ENCODE measurements around the gene NTF3.

The NTF3 gene

DNA sequence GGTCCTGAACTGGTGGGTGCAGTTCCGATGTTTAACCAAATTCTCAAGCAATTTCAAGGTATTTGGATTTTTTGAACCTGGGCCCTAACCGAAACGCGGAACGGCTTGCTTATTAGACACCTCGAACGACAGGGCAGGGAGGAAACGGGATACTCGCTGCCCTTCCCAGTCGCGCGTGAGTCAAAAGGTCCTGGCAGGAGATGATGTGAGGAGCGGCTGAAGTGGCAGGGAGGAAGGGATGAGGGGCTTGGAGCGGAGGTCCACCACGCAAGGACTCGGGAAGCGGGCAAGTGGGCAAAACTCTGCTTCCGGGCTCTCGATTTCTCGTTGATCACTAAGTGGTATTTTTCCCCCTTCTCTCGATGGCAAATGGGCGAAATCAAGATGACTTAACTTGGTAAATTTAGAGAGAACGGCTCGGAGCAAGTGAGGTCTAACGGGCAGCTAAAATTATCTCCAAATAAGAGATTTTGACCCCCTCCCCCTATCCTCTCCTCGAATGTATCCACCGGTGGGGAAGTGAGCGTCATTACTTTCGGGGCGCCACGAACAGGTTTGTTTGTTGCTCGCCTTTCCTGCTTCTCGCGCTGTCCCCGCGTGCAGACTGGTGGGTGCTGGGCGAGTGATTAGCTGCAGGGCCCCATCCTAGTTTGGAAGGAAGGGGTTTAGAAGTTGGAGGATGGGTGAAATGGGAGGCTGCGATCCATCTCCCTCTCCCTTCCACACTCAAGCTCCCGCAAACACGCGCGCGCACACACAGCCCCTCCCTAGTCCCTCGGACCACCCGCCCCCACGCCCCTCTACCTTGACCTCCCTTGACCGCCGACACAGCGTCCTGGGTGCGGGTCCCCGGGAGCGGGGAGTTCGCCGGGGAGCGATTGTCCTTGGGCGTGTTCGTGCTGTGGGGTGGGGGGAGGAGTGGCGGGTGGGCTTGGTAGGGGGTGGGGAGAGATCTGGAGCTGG lies 986 bp upstream of the NTF3 start:
- in situ Hi-C loops (cut with HindIII; ENCODE audit: low sequenced_read_pairs) = no loop called here

DNA sequence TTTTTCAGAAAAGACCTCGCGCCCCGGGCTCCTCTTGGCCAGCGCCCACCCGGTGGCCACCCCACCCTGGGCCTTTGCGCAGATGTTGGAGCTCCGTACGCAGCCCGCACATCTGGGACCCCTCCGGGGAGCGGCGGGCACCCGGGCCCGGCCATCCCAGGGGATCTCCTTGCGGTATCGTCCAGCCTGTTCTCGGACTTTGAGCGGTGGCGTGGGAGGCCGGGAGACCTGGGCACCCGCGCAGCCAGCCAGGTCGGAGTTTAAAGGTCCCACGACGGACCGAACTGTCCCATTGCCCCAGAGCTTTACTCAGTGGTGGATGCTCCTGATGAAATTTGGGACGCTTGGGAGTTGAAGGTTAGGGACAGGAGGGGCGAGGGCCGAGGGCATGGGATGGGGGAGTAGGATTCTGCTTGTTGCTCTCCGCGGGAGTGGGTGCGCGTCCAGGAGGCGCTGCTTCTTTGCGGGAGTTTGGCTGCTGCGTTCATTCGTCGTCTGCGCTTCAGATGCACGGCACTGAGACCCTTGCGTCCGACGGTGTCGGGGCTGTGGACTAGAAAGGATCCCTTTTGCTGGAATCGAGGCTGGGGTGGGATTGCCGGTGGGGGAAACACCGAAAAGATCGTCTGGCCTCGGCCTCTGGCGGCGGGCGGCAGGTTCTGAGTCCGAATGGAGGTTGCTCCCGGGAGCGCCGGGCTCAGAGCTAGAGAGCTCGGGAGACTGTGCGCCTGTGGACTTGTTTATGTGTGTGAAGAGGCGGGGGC lies 1.4 kb downstream of the NTF3 start:
- in situ Hi-C loops (cut with HindIII; ENCODE audit: low sequenced_read_pairs) = no loop called here

DNA sequence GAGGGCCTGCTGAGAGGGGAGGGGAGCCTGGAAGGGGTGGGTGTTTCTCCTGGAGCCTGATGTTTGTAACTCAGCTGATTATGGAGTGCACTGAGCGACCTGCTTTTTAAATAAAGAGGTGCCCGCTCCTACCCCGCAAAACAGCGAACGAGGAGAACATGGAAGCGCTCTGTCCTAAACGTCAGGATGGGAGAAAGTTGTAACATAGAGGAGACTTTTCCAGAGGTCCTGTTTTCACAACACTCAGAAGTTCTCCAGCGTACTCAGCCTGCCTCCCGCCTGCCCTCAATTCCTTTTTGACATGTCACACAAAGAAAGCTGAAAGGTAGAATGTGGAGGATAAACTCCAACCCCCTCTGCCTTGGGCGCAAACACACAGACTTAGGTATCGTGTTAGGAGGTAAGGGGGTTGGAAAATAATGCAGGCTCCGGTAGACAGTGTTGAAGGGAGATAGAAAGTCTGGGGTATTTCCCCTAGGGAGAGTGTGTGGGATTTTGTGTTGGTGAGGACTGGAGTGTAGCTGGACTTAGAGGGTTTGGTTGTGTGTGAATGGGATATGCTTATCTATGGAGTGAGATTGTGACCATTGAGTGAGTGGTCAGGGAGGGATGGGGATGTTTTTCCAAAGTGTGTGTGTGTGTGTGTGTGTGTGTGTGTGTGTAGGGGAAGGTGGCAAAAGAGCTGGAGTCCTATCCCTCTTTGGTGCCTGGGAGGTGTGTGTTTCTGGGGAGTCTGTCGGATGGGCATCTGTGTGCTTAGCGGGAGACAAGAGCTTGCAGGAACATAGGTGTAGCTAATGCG lies 2.1 kb downstream of the NTF3 start:
- in situ Hi-C loops (cut with HindIII; ENCODE audit: low sequenced_read_pairs) = no loop called here

DNA sequence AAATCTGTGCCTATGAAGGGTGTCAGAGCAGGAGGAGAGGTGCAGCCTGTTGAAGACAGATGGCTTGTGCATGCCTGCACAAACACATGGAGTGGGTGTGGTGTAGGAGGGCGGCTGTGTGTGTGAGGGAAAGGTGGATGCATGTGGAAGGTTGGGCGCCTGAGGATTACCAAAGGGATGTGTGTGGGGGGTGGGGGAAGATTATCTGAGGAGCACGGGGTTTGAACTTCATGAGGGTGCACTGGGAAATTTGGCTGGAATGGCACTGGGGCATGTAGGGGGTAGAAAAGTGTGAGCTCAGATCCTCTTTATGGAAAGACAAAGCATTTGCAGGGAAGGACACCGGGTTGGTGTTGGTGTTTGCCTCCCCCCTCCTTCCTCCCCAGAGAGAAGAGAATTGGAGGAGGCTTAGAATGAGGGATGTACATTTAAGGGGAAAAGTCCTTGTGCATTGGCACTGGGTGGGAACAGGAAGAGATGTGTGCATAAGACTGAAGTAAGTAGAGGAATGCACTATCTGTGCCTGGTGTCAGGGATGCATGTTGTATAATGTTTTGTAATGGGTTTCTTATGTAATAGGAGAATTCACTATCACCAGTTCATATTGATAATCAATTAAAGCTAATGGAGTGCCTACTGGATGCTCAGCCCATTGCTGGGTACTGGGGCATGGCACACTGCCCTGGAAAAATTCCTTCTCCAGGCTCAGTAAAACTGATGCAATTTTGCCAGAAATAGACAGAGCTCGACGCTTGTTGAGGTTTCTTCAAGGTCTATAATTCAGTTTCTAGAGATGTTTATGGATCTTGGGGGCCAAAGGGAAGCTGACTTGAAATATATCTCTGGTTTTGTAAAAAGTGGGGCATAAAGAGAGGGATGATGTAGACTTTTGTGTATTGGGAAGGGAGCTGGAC lies 3.0 kb downstream of the NTF3 start:
- in situ Hi-C loops (cut with HindIII; ENCODE audit: low sequenced_read_pairs) = no loop called here

DNA sequence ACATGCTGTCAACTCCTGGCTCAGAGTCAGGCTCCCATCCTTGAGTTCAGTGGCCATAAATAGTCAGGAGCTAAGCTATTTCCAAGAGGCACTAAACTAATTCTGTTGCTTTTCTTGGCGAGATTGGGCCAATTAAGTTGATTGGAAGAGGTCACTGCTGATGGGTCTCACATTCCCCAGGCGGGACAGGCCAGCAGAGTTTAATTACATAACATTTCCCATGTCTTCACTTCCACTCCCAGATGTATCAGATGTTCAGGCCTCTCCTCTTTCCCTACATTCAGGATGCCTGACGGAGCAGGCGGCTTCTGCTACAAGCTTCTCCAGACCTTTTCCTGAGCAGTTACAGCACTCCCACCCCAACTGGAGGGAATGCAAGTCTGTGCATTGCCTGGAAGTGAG lies 5.3 kb downstream of the NTF3 start:
- in situ Hi-C loops (cut with HindIII; ENCODE audit: low sequenced_read_pairs) = no loop called here

DNA sequence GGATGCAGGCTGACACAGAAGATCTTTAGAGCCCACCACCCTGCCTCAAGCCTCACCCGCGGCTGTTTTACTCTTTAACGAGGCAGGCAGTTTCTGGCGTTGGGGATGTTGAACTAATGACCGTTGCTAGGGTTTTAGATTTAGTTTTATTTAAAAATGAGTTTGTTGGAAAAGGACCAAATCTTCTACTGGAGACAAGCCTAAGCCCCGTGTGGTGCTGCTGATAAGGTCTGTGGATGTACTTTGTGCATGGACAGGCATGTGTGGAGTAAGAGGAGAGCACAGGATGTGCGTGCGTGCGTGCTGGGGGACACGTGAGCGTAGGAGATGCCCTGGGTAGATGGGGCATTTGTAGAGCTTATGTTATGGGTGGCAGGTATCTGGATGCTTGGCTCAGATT lies 5.7 kb downstream of the NTF3 start:
- in situ Hi-C loops (cut with HindIII; ENCODE audit: low sequenced_read_pairs) = no loop called here

DNA sequence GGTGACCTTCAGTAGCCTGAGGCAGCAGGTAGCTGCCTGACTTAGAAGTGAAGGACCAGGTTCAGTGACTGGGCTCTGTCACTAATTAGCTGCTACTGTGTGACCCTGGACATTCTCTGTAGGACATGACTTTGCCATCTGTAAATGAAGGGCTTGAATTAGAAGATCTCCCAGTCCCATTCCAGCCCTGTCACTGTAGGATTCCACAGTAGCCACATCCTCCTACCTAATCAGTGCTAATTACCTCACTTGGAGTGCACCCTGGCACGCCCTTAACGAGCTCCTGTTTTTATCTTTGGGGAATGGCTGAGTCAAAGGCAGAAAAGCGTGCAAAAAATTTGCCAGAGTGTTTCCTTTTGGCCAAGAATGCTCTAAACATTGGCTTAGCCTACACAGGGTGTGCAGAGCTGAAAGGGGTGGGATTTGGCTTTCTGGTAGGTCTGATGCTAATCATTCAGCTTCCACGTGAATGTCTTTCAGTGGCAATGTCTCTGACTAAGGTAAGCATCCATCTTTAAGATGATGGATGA lies 6.8 kb downstream of the NTF3 start:
- in situ Hi-C loops (cut with HindIII; ENCODE audit: low sequenced_read_pairs) = no loop called here

DNA sequence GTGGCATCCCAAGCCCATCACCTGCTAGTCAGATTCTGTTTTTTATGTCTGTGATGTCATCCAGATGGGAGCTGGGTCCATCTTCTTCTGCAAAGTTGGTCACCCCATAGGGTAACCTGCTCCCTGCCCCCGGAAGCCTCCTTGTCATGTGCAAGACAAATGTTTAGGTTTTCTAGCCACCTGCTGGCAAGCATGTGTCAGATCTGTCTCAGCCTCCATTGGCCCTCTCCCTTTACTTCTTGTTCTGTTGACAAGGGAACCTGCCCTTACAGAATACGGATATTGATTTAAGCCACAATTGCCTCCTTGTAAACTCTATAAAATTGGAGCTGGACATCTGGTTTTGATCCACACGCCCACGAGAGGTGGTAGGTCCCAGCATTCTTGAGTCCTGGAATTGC lies 7.5 kb downstream of the NTF3 start:
- in situ Hi-C loops (cut with HindIII; ENCODE audit: low sequenced_read_pairs) = no loop called here

DNA sequence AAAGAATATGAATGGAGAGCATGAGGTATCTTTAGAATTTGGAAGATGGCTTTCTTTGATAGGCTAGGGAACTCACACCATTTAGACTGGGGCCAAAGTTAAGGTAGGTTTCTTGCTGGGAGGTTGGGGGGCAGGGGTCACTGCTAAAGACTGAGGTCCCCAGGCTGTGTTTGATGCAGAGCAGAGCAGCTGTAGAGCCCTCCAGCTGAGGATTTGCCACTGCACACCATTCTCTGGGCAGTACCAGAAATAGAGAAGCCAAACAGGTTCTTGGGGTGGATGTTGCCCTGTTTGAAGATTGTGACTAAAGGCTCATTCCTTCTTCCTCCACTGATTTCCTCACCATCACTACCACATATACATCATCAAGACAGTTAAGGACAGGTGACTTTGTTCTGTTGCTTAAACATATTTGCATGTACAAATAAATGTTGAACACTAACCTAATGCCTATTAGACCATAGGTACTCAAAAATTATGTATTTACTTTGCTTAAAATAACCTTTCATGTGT lies 7.9 kb downstream of the NTF3 start:
- in situ Hi-C loops (cut with HindIII; ENCODE audit: low sequenced_read_pairs) = no loop called here

DNA sequence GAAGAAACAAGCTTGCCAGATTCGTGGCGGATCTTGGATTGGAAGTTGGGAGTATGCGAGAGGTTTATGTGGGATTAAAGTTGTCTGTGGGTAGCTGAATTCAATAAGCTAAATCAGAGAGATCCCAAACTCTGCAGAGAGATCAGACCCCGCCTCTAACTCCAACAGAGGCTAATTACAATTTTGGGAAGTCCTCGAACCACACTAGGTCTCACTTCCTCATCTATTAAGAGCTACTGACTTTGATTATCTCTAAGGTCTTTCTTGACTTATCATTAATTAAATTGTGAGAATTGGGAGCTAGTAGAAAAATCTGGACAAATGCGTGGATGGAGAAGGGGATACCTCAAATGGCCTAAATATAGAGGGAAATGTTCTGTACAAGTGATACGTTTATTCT lies 9.1 kb downstream of the NTF3 start:
- in situ Hi-C loops (cut with HindIII; ENCODE audit: low sequenced_read_pairs) = no loop called here

DNA sequence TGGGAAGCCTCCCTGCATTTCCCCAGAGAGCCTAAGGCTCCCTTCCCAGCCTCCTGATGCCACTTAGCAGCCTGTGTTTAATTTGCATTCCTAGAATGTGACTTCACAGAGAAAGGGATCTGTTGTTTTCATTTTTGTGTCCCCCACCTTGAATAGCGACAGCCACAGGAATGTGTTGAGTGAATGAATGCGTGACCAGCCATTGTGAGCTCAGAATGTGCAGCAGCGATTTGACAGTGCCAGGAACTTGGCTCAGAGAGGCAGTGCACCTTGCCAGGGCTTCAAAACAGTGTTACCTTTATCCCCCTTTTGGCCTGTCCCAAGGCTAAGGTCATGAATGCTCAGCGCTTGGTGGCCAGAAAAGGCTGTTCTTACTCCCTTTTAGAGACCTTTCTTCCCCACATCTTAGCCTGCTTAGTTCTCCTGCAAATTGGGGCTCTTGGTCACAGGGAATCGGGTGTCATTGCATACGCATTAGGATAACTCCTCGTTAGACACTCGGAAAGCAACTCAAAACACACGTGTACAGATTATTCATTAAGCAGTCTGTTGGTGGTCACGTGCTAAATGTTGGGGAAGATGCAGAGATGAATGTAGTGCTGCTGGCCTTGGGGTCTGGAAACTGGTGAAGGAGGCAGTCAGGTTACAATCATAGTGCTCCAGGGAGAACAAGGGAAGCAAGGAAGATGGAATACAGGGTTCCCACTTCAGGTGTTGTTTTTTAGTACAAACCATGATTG lies 9.8 kb downstream of the NTF3 start:
- in situ Hi-C loops (cut with HindIII; ENCODE audit: low sequenced_read_pairs) = no loop called here

DNA sequence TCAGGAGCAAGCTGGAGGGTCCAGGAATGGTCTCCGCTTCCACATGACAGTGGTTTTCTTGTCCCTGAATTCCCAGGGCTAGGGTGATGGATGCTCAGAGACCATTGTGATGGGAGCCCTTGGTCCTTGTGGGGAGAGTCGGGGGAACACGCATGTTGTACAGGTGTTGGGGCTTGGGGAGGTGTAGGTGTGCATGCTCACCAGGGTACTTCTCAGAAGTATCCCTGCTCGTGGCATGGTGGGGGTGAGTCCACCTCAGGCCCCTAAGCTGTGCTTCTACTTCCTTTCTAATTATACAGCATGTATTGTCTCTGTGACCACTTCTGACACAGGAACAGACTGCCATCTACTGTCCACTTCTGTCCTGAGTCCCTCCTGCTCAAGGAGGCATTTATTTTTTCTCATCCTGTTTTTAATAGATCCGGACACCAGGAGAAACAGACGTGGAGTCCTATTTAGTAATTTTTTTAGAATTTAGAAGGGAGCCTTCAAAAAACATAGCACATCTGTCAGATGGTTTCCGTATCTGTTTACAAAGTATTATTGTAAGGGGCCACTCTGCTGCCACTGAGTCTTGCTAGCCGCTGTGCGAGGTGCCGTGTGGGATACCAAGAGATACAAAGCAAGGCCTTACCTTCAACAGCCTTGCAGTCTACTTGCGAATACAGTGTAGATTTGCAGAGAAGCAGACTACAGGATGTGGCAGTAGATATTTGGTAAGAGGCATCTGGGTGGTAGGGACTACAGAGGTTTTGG lies 10.5 kb downstream of the NTF3 start:
- in situ Hi-C loops (cut with HindIII; ENCODE audit: low sequenced_read_pairs) = no loop called here

DNA sequence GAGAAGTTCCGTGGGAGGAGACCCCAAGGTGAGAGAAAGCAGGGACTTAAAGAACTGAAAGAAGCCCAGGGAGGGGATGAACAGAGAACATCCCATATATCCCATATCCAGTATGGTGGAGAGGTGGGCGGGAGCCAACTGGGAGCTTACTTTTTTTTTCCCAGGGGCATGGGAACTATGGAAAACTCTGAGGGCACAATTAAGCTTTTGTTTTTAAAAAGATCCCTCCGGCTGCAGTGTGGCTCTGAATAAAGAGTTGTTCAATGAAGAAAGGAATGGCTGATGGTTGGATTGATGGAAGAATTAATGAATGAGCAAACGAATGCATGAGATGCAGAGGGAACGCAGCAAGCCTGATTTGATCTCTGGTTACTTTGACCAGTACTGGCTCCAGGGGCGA lies 12.6 kb downstream of the NTF3 start:
- in situ Hi-C loops (cut with HindIII; ENCODE audit: low sequenced_read_pairs) = no loop called here

DNA sequence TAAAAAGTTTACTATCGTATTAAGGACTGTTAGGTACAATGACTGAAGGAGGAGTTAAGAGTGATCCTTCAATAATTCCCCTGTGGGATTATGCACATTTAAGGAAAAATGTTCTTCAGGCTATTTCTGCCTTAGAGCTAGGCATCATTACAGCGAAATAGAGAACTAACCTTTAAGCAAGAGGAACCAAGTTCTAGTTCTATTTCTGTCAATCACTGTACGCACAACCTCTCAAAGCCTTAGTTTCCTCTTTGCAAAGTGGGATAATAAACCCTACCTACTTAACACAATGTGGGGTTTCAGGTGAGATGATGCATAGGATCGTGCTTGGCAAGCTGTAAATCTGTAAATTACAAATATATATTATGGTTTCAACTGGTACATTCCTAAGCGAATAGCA lies 15.4 kb downstream of the NTF3 start:
- in situ Hi-C loops (cut with HindIII; ENCODE audit: low sequenced_read_pairs) = no loop called here

DNA sequence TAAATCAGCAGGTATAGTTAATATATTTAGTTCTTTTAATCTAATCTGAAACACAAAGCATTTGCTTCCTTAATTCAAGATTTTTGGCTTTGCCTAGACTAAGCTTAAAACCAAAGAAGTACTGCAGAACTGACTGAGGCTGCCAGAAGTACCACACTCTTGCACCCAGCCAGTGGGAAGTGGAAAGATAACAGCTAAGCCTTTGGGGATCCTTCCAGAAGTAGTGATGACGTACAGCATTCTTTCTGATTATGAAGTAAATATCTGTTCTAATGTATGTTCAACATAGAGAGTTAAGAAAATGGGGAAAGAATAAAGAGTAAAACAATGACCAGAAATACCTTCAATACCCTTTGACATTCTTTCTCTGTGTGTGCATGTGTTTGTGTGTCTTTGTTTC lies 19.3 kb downstream of the NTF3 start:
- in situ Hi-C loops (cut with HindIII; ENCODE audit: low sequenced_read_pairs) = no loop called here

DNA sequence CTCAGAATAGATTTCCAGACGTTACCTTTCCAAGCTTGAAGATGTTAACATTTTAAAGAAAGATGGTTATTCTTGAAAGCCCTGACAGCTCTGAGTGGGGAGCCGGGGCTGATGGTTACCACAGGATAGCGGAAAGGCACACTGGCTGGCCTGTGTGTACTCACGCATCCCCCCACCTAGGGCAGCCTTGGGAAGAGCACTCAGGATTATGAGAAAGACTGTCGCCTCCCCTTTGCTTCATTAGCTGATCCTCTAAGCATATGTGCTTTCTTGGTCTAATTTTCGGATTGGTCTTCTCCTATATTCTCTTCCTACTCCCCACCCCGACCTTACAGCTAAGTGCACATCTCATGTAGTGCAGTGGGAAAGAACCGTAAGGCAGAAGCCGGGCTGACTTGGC lies 20.7 kb downstream of the NTF3 start:
- in situ Hi-C loops (cut with HindIII; ENCODE audit: low sequenced_read_pairs) = no loop called here

DNA sequence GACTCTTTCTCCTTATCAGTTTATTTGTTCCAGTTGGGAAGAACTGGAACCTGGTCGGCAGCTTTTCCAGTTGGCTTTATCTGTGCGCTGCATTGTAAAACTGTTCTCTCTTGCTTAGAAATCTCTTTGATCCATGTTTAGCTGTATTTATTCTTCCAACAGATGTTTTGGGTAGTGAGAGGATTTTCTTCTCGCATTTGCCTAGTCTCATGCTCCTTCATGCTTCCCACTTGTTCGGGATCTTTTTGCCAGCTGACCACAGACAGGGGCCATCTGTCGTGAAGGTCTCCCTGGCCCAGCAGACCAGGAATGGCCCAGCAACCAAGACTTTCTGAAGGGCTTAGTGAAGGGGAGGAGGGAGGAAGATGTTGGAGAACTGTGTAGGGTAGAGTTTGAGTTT lies 21.6 kb downstream of the NTF3 start:
- in situ Hi-C loops (cut with HindIII; ENCODE audit: low sequenced_read_pairs) = no loop called here

DNA sequence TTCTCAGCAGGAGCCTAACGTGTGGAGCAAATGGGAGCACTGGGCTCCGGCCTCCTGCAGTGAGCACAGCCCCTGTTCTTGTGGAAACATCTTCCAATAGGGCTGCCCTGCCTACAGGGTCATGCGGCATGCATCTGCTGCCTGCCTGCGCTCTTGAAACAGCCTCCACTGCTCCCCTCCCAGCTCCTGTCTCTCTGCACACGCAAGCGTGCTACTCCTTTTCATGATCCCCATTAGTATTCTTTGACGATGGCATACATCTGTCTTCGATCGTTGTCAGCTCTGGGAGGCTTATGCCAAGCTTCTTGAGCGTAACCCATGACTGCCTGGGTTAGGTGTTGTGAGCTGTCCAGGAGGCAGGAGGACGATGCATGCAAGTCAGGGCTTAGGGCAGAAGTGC lies 23.1 kb downstream of the NTF3 start:
- in situ Hi-C loops (cut with HindIII; ENCODE audit: low sequenced_read_pairs) = no loop called here

All from endothelial cell of hepatic sinusoid (primary cell).